WTC11 (cell line): Measurements from ENCODE around the gene ZBTB16.

Experiments
- ATF2 ChIP-seq: sonication (generic); formaldehyde crosslinking; IDR thresholded peaks from 2 replicates; pipeline ENCODE4 v1.8.1; 2022; ENCODE audit warnings: low read depth, missing genetic modification reagents, borderline replicate concordance
- CTCF ChIP-seq: fragments of 200-600 bp; IDR thresholded peaks from 2 replicates; pipeline ENCODE4 v1.8.0; 2022; ENCODE audit warnings: antibody characterized with exemption
- IRF2 ChIP-seq: sonication (generic); formaldehyde crosslinking; IDR thresholded peaks from 2 replicates; pipeline ENCODE4 v1.8.0; 2022; ENCODE audit warnings: low read depth, missing genetic modification reagents, borderline replicate concordance
- MLX ChIP-seq: sonication (generic); formaldehyde crosslinking; IDR thresholded peaks from 2 replicates; pipeline ENCODE4 v1.8.1; 2023; ENCODE audit warnings: mild to moderate bottlenecking, missing genetic modification reagents, moderate library complexity
- NR2C2 ChIP-seq: sonication (generic); formaldehyde crosslinking; IDR thresholded peaks from 2 replicates; pipeline ENCODE4 v1.8.0; 2022; ENCODE audit warnings: mild to moderate bottlenecking, missing genetic modification reagents
- SP1 ChIP-seq: sonication (generic); formaldehyde crosslinking; conservative IDR thresholded peaks from 2 replicates; pipeline ENCODE4 v1.8.1; 2022; ENCODE audit warnings: missing genetic modification reagents
- ZNF232 ChIP-seq: sonication (generic); formaldehyde crosslinking; IDR thresholded peaks from 2 replicates; pipeline ENCODE4 v1.8.0; 2022; ENCODE audit warnings: mild to moderate bottlenecking, missing genetic modification reagents

- TF ChIP-seq CTCF (no peak), NR2C2 (CRISPR knock-in tag) (no peak), SP1 (CRISPR knock-in tag) (no peak), ZNF232 (no peak), MLX (CRISPR knock-in tag) (no peak), ATF2 (CRISPR knock-in tag) (no peak), IRF2 (CRISPR knock-in tag) (no peak)
Observed at GRCh38 chr11:114159802-114160632, 100.5 kb downstream of the ZBTB16 start.
